HuH-7 (cell line): Measurements from ENCODE around the gene TMPRSS13.

ENCODE experiments used
- DNase-seq: peaks from one replicate; pipeline ENCODE4 v3.0.0; 2011; ENCODE audit warnings: low spot score

The TMPRSS13 gene

GRCh38 chr11:117913736-117914397 lies 15.3 kb downstream of the TMPRSS13 start:
- DNase-seq, result no peak

GRCh38 chr11:117912497-117912896 lies 16.7 kb downstream of the TMPRSS13 start:
- DNase-seq, result no peak

GRCh38 chr11:117911694-117912093 lies 17.5 kb downstream of the TMPRSS13 start:
- no peak for DNase-seq

- DNase-seq, result no peak
These were observed 18.1 kb downstream of the TMPRSS13 start for GRCh38 chr11:117910941-117911655.

- DNase-seq, result no peak
These were observed 18.7 kb downstream of the TMPRSS13 start for GRCh38 chr11:117910525-117910924.

- DNase-seq, result no peak
These were observed 19.4 kb downstream of the TMPRSS13 start for GRCh38 chr11:117909611-117910382.

GRCh38 chr11:117908959-117909610 lies 20.1 kb downstream of the TMPRSS13 start:
- DNase-seq, result no peak

GRCh38 chr11:117908109-117908895 lies 20.9 kb downstream of the TMPRSS13 start:
- DNase-seq, result no peak

GRCh38 chr11:117907276-117908108 lies 21.7 kb downstream of the TMPRSS13 start:
- no peak for DNase-seq

- DNase-seq, result no peak
These were observed 22.5 kb downstream of the TMPRSS13 start for GRCh38 chr11:117906710-117907109.

GRCh38 chr11:117906126-117906525 lies 23.1 kb downstream of the TMPRSS13 start:
- no peak for DNase-seq

- no peak for DNase-seq
These were observed 23.7 kb downstream of the TMPRSS13 start for GRCh38 chr11:117905524-117905923.

- no peak for DNase-seq
These were observed 25.5 kb downstream of the TMPRSS13 start for GRCh38 chr11:117903505-117904382.

- DNase-seq, result no peak
These were observed 27.0 kb downstream of the TMPRSS13 start for GRCh38 chr11:117902001-117902845.

- no peak for DNase-seq
These were observed 27.6 kb downstream of the TMPRSS13 start for GRCh38 chr11:117901601-117902000.

- DNase-seq, result no peak
These were observed 28.3 kb downstream of the TMPRSS13 start for GRCh38 chr11:117900720-117901440.

- no peak for DNase-seq
These were observed 29.0 kb downstream of the TMPRSS13 start for GRCh38 chr11:117900121-117900648.

GRCh38 chr11:117898059-117898458 lies 31.1 kb downstream of the TMPRSS13 start:
- DNase-seq, result no peak
